HepG2 (cell line): Measurements from ENCODE around the gene NACC2. TPM values are rescaled to one million over a fixed set of nuclear protein-coding genes. Genes with fewer than 3 reads are reported as not detected.

Source experiments
- ATAC-seq: fragments of 200-7000 bp; cut with Tn5 transposase; 3 replicates; pipeline ENCODE4 v1.9.1; 2020; ENCODE audit warnings: mild to moderate bottlenecking, moderate library complexity
- BruUV-seq: library from RNA; stranded (reverse); fragments of 400-500 nt; replicated peaks from 2 replicates; lab custom pipeline; 2021; lab: Mats Ljungman, UMichigan
- CTCF ChIA-PET: fragments of 300-600 bp; formaldehyde crosslinking; extraction: SDS; loops from one replicate; lab custom pipeline; 2021; ENCODE audit warnings: low total read pairs, inconsistent platforms, low intra/inter-chr PET ratio; lab: Yijun Ruan, JAX
- POLR2A ChIA-PET: fragments of 350-600 bp; sonication (Branson Sonifier 250); formaldehyde crosslinking; loops from one replicate; lab custom pipeline; 2020; ENCODE audit warnings: antibody characterized with exemption, inconsistent platforms; lab: Yijun Ruan, JAX
- DNase-seq: peaks from one replicate; pipeline ENCODE4 v3.0.0-alpha.2; 2015; ENCODE audit warnings: low spot score
- FAIRE-seq: peaks from 3 replicates; lab custom pipeline; 2011; peaks lifted over from hg19 to GRCh38; lab: Jason Lieb, UNC
- H2AFZ ChIP-seq: one replicate; pipeline ENCODE4 v1.6.1; 2011; ENCODE audit warnings: low read length, inconsistent platforms
- H3K27ac ChIP-seq: fragments of 300-600 bp; 3 replicates; pipeline ENCODE4 v1.8.0; 2011; ENCODE audit warnings: mixed run types, mild to moderate bottlenecking, mixed read lengths, low read length, inconsistent platforms; ENCODE audit not compliant: insufficient read depth; ENCODE audit errors: extremely low read length
- H3K27me3 ChIP-seq, 2 experiments: fragments of 200-600 bp in 1 of 2; 2 replicates in 1 of 2; 3 replicates in 1 of 2; pipeline versions ENCODE4 v1.6.0 to v1.8.0; 2011; ENCODE audit warnings: low read length in 2 of 2, mild to moderate bottlenecking in 2 of 2, moderate library complexity in 2 of 2, inconsistent platforms in 1 of 2; ENCODE audit not compliant: insufficient read depth in 2 of 2, control insufficient read depth in 1 of 2
- H3K36me3 ChIP-seq, 2 experiments: fragments of 200-600 bp in 1 of 2; replicated peaks in 1 of 2; 2 replicates in 1 of 2; 3 replicates in 1 of 2; pipeline versions ENCODE4 v1.5.1 to v1.8.0; 2011; ENCODE audit warnings: low read length in 2 of 2, inconsistent platforms in 1 of 2; ENCODE audit not compliant: insufficient read depth in 2 of 2, control insufficient read depth in 1 of 2
- H3K4me1 ChIP-seq: 2 replicates; pipeline ENCODE4 v1.5.1; 2012; ENCODE audit warnings: low read length, inconsistent platforms; ENCODE audit not compliant: insufficient read depth
- H3K4me2 ChIP-seq: 2 replicates; pipeline ENCODE4 v1.6.0; 2011; ENCODE audit warnings: low read depth, low read length, inconsistent platforms
- H3K4me3 ChIP-seq, 3 experiments: fragments of 200-600 bp in 1 of 3; sonication (generic), shearing (Covaris generic) in 1 of 3; replicated peaks in 1 of 3; 2 replicates each; pipeline ENCODE4 v1.5.1; 2011 to 2016; ENCODE audit warnings: low read length in 3 of 3, inconsistent platforms in 2 of 3, low read depth in 2 of 3, mild to moderate bottlenecking in 2 of 3, control low read depth in 1 of 3, mixed read lengths in 1 of 3; ENCODE audit not compliant: insufficient read depth in 1 of 3
- H3K79me2 ChIP-seq: one replicate; pipeline ENCODE4 v1.6.1; 2011; ENCODE audit warnings: low read length, inconsistent platforms; ENCODE audit not compliant: insufficient read depth
- H3K9ac ChIP-seq: 2 replicates; pipeline ENCODE4 v1.6.0; 2011; ENCODE audit warnings: mild to moderate bottlenecking, low read depth, low read length, inconsistent platforms; ENCODE audit not compliant: insufficient read depth
- H3K9me3 ChIP-seq: 2 replicates; pipeline ENCODE4 v1.5.1; 2012; ENCODE audit warnings: mild to moderate bottlenecking, low read length
- H4K20me1 ChIP-seq: 2 replicates; pipeline ENCODE4 v1.6.0; 2011; ENCODE audit warnings: inconsistent platforms, mild to moderate bottlenecking, low read length, moderate library complexity; ENCODE audit not compliant: insufficient read depth
- PAWR ChIP-seq: sonication (generic); formaldehyde crosslinking; IDR thresholded peaks from 2 replicates; pipeline ENCODE4 v1.4.0; 2020; ENCODE audit warnings: missing genetic modification reagents, mild to moderate bottlenecking, borderline replicate concordance
- POLR2AphosphoS2 ChIP-seq: IDR thresholded peaks from 2 replicates; pipeline ENCODE4 v1.6.1; 2011; ENCODE audit warnings: low read depth, low read length, improper control_type of control experiment
- STAG1 ChIP-seq: sonication (generic); formaldehyde crosslinking; IDR thresholded peaks from 2 replicates; pipeline ENCODE4 v1.4.0; 2020; ENCODE audit warnings: missing genetic modification reagents
- ZNF205 ChIP-seq: IDR thresholded peaks from 2 replicates; pipeline ENCODE4 v1.6.1; 2018; ENCODE audit warnings: missing biosample characterization, missing genetic modification reagents
- ZNF530 ChIP-seq: sonication (generic); formaldehyde crosslinking; IDR thresholded peaks from 2 replicates; pipeline ENCODE4 v1.5.0; 2020; ENCODE audit warnings: low read depth, mild to moderate bottlenecking, missing genetic modification reagents
- WGBS: methylation state at CpG from one replicate; pipeline ENCODE4 v1.1.6; 2017; ENCODE audit warnings: low lambda C conversion rate; 5-methylcytosine and 5-hydroxymethylcytosine counted together
- in situ Hi-C: cut with HindIII; loops from 2 replicates; pipeline ENCODE4 v1.10.0; 2017; ENCODE audit warnings: low pct_unique_long_range_greater_than_20kb; ENCODE audit not compliant: extremely low pct_ligation_motif_present
- intact Hi-C: fragments of 100-400 bp; cut with micrococcal nuclease; formaldehyde crosslinking; loops from one replicate; pipeline ENCODE4 v1.10.0; 2022; ENCODE audit not compliant: unreplicated experiment
- polyA plus RNA-seq, 8 experiments: library from polyadenylated mRNA; depleted of rRNA in 3 of 8; stranded (reverse) in 7 of 8; unstranded in 1 of 8; fragments of >200 nt; fragmentation: Illumina TruSeq in 4 of 8; extraction: Trizol in 4 of 8; gene quantifications; 2 replicates each; pipeline versions ENCODE4 v1.2.1 to v1.2.3, GENCODE V29; 2011 to 2016; ENCODE audit warnings: low read depth in 4 of 8, missing spikeins in 1 of 8, mixed read lengths in 1 of 8; ENCODE audit not compliant: insufficient read depth in 1 of 8
- total RNA-seq, 5 experiments: library from RNA; depleted of rRNA; stranded (reverse); fragments of >200 nt; fragmentation: Illumina TruSeq; extraction: Trizol; gene quantifications; 2 replicates each; pipeline ENCODE4 v1.2.3, GENCODE V29; 2016; ENCODE audit warnings: low read depth in 1 of 5
- TF ChIP-seq, protein P1 (sequence below): sonication (generic); formaldehyde crosslinking; IDR thresholded peaks from 2 replicates; pipeline ENCODE4 v1.5.0; 2020; ENCODE audit warnings: mild to moderate bottlenecking, missing genetic modification reagents, moderate library complexity
- TF ChIP-seq, protein P2 (sequence below): sonication (generic); formaldehyde crosslinking; IDR thresholded peaks from 2 replicates; pipeline ENCODE4 v1.4.0; 2020; ENCODE audit warnings: mild to moderate bottlenecking, missing genetic modification reagents
- TF ChIP-seq, protein P3 (sequence below): sonication (generic); formaldehyde crosslinking; conservative IDR thresholded peaks from 2 replicates; pipeline ENCODE4 v1.4.0; 2020; ENCODE audit warnings: mild to moderate bottlenecking, missing genetic modification reagents, moderate library complexity

NACC2 gene
- total and polyA plus RNA-seq, 2 of the 13 experiments (the other 11 are each of a cell fraction or from before 2014, with no cell fraction given) = 5.9 to 12.3 TPM

DNA sequence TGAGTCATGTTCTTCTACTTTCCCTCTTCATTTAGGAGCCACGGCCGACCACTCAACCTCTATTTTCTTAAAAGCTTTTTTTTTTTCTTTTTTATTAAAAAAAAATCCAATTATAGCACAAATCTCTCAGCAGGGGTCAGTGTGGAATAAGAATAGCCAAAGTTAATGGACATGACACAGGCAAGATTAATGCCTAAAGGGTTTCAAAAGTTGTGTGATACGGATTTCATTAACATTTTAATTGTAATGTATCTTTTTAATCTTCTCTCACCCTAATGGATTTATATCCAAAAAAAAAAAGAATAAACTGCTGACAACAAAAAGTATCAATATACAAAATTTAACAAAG, 5.4 kb downstream of the NACC2 start:
- H3K4me2 ChIP-seq = no peak overlapping the region
- FAIRE-seq (no peak), ATAC-seq (no peak), DNase-seq (no peak)
- ChIA-PET POLR2A (interaction anchor here (1.0 kb wide), 1 partner anchor 30 kb away, joined by 3 read pairs; no protein-coding TSS in a partner anchor), CTCF (interaction anchor here (0.9 to 1.6 kb wide), 2 partner anchors 33 to 122 kb away, joined by 3 to 8 read pairs; no protein-coding TSS in a partner anchor)
- H2AFZ ChIP-seq = no peak overlapping the region
- peaks cover 84% of the 10 kb centered on the region for H3K79me2 ChIP-seq
- in situ Hi-C loops = no loop called here
- BruUV-seq = no TSS peak
- intact Hi-C loops = loop anchor here (5.0 kb wide), 1 partner anchor 37 kb away; no protein-coding TSS in a partner anchor
- TF ChIP-seq, protein P1, sequence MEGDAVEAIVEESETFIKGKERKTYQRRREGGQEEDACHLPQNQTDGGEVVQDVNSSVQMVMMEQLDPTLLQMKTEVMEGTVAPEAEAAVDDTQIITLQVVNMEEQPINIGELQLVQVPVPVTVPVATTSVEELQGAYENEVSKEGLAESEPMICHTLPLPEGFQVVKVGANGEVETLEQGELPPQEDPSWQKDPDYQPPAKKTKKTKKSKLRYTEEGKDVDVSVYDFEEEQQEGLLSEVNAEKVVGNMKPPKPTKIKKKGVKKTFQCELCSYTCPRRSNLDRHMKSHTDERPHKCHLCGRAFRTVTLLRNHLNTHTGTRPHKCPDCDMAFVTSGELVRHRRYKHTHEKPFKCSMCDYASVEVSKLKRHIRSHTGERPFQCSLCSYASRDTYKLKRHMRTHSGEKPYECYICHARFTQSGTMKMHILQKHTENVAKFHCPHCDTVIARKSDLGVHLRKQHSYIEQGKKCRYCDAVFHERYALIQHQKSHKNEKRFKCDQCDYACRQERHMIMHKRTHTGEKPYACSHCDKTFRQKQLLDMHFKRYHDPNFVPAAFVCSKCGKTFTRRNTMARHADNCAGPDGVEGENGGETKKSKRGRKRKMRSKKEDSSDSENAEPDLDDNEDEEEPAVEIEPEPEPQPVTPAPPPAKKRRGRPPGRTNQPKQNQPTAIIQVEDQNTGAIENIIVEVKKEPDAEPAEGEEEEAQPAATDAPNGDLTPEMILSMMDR = no peak
- TF ChIP-seq ZNF530 (CRISPR knock-in tag) = no peak
- TF ChIP-seq, protein P2, sequence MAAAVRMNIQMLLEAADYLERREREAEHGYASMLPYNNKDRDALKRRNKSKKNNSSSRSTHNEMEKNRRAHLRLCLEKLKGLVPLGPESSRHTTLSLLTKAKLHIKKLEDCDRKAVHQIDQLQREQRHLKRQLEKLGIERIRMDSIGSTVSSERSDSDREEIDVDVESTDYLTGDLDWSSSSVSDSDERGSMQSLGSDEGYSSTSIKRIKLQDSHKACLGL (CRISPR knock-in tag) = no peak
- TF ChIP-seq PAWR = no peak
- TF ChIP-seq, protein P3, sequence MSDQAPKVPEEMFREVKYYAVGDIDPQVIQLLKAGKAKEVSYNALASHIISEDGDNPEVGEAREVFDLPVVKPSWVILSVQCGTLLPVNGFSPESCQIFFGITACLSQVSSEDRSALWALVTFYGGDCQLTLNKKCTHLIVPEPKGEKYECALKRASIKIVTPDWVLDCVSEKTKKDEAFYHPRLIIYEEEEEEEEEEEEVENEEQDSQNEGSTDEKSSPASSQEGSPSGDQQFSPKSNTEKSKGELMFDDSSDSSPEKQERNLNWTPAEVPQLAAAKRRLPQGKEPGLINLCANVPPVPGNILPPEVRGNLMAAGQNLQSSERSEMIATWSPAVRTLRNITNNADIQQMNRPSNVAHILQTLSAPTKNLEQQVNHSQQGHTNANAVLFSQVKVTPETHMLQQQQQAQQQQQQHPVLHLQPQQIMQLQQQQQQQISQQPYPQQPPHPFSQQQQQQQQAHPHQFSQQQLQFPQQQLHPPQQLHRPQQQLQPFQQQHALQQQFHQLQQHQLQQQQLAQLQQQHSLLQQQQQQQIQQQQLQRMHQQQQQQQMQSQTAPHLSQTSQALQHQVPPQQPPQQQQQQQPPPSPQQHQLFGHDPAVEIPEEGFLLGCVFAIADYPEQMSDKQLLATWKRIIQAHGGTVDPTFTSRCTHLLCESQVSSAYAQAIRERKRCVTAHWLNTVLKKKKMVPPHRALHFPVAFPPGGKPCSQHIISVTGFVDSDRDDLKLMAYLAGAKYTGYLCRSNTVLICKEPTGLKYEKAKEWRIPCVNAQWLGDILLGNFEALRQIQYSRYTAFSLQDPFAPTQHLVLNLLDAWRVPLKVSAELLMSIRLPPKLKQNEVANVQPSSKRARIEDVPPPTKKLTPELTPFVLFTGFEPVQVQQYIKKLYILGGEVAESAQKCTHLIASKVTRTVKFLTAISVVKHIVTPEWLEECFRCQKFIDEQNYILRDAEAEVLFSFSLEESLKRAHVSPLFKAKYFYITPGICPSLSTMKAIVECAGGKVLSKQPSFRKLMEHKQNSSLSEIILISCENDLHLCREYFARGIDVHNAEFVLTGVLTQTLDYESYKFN (CRISPR knock-in tag) = no peak
- no peak for TF ChIP-seq ZNF205 (CRISPR knock-in tag)
- peak; percentile 37; the same call in 1 of the 2 replicates for TF ChIP-seq STAG1 (CRISPR knock-in tag)
- no peak for TF ChIP-seq POLR2AphosphoS2
- peaks cover 41% of the 10 kb centered on the region; the same call in 1 of the 2 replicates for H4K20me1 ChIP-seq
- H3K4me1 ChIP-seq = peaks cover 36% of the 10 kb centered on the region
- H3K27ac ChIP-seq = no peak overlapping the region
- 0 out of 5 replicates have a peak, but pooled peaks cover 3 to 5% of the 10 kb centered on the region in 2 experiments for H3K36me3 ChIP-seq
- H3K27me3 ChIP-seq = no peaks in the 10 kb centered on the region
- 95% methylated on average over 3 of the region's 3 CpGs for WGBS
- no peak overlapping the region for H3K9ac ChIP-seq
- no peak overlapping the region for H3K4me3 ChIP-seq
- H3K9me3 ChIP-seq = no peaks in the 10 kb centered on the region
